Islet of Langerhans (tissue), 1 donor: ENCODE data around the gene EFEMP1.

Experiments
- FAIRE-seq: peaks from one replicate; lab custom pipeline; 2011; peaks lifted over from hg19 to GRCh38; lab: Jason Lieb, UNC

Gene EFEMP1

DNA sequence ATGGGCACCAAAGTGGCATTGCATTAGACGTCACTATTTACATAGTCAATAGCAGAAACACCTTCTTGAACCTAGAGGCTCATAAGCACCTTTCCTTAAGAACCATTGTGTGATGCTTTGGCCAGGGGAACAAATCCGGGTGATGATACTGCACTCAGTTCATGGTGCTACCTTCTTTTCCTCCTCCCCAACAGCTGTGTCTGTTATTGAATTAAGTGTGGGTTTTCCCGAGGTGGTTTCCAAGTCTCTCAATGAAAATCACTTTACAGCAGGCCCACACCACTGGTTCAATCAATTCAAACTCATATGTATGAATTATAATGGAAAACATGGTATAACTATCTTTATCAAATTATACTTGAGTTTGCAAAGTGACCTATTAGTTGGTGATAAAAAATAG lies 9.3 kb upstream of the EFEMP1 start:
- no peak for FAIRE-seq

DNA sequence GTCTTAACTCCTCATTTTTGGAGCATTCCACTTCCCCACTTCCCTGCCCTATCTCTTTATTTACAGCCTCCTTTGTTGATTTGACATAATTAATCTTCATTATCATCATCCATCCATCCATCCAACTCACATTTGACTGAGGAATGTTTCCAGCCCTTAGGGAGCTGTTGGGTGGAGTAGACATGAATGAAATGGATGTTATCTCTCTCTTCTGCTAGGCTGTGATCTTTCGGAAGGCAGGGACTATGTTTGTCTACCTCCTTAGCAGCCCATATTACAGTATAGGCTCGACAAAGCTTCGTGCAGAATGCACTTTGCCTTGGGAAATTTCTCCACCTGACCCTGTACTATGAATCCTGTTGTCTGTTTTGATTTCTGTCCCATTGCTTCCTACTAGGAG lies 7.7 kb upstream of the EFEMP1 start:
- no peak for FAIRE-seq

DNA sequence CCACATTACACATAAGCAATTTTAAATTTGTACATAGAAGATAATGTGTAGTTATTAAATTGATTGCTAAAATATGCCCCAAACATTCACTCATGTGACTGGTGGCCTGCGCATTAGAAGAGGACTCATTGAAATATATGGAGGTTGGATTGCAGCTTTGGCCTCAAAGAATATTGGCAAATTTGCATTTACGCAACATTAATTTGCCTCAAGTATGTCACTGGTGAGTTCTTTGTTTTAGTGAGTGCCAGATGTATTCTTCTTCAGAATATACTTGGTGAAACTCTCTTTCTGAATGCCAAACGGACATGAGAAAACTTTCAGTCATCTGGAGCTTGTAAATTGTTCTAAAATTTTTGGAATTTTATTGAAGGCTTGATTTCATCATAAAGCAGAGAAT lies 5.9 kb upstream of the EFEMP1 start:
- FAIRE-seq = no peak

DNA sequence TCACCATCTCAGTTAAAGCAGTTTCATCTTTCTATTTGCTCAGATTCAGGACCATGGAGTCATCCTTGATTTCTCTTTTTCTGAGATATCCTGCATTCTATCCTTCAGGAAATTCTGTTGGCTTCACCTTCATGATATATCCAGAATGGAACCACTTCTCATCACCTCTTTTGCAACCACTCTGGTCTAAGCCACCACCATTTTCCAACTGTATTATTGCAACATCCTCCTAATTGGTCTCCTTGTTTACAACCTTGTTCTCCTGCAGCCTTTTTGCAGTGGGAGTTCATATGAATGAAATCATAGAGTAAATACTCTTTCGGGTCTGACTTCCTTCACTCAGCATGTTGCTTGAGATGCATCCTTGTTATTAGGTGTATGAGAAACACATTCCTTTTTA lies 3.4 kb upstream of the EFEMP1 start:
- no peak for FAIRE-seq

DNA sequence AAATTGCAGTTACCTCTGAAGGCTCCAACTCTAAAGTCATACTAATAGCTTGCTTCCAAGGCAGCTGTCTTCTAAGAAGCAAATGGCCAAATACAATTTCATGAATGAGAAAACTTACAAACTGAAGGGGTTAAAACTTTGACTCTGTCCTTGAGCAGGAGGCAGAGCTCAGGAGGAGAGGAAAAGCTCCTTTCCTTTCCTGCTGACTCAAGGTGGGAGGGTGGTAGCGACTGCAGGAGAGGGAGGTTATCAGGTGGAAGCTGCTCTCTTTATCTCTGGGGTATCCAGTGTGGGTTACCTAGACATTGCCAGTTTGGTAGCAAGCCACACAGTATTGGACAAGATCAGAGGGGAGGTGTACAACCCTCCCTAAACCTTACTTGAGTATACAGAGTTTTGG lies 2.7 kb upstream of the EFEMP1 start:
- no peak for FAIRE-seq

DNA sequence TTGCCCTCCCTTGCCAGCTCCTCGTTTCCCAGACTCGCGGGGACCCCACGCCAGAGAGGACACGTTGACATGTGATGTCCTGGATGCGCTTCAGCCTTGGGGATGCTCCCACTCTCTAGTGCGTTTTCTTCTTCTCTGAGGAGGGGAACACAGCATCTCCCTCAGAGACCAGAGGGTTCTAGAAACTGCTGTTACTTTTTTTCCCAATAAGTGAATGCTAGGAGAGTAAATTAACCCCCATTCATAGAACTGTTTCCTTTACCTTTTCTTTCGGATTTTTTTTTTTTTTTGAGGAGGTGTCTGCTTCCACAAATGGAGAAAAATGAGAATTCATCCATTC lies 370 bp upstream of the EFEMP1 start:
- no peak for FAIRE-seq

DNA sequence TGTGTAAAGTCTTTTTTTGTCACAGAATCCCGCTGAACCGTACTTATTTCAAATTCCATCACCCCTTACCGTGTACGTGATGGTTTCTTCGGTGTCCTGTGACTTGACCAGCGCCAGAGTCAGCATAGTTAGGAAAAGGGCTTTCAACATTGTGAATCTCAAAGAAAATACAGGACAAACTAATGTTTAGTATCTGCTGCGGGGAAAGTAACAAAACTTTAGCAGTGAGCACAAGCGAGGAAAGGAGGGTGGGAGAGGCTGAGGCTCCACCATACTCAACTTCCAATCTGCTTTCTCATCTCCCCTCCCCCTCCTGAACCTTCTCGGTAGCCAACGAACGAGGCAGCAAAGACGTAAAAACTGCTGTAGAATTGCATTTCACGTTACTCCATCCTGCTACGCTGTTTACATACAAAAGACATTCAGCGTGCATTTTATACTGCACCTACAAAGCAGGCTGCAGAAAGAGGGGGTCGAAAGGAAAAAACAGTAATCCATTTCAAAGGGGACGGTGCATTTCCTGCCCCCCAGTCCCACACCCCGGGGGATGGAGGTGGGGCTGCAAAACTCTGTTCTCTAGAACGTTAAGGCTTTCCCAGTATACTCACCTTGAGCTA lies 1.2 kb downstream of the EFEMP1 start:
- FAIRE-seq = no peak

DNA sequence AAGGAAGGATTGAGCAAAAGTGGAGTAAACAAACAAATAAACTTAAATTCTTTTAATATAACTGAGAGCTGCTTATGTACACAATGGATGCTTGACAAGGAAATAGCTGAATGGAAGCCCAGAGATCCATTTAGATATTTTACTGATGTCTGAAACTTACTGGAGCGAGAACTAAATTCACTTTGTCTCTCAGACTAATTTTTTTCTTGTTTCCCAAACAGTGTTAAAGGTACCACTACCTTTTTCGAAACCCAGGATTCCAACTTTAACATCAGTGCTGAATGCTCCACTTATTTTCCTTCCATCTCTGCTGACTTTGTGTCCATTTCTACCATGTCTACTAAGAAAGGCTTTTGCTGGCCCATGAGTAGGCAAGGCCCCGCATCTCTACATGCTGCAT lies 4.0 kb downstream of the EFEMP1 start:
- no peak for FAIRE-seq

DNA sequence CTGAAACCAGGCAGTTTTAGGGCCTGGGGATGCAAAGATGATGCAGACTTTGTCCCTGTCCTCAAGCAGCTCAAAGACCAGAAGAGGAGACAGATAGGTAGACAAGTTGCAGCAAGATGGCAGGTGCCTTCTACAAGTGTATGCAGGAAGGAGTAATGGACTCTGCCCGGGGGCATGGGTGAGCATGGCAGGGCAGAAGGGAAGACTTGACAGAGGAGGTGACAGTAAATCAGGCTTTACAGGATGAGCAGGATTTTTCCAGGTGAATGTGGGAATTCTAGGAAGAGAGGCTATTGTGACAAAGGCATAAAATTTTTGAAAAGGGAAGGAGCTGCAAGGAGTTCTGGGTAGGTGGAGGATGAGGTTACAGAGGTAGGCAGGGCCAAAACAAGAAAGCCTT lies 4.7 kb downstream of the EFEMP1 start:
- FAIRE-seq = no peak

DNA sequence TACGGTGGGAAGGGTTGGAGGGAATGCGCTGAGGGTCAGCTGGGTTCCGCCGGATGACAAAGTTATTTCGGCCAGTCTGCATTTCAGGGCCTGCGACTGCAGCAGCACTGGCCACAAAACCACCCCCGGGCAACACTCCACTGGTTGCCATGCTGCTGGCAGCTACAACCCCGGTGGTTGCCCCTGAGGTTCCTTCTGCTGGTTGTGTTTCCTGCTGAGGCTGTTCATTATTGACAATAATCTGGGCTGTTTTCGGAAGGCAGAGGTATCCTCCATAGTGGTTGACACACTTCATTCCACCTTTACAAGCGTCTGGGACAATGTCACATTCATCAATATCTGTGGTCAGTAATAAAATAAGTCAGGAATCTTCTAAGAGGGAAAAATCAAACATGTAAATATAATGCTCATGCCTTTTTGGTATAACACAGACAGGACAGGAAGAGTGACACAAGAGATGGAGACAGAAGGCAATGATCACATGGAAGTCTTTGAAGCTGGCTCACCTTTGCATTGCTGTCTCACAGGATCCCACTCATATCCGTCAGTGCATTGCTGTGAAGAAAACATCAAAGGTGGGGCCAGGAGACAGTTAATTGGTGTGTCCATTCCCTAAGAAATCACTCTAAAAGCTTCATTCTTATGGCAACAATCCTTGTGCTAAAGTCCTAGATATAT lies 5.7 kb downstream of the EFEMP1 start:
- no peak for FAIRE-seq

DNA sequence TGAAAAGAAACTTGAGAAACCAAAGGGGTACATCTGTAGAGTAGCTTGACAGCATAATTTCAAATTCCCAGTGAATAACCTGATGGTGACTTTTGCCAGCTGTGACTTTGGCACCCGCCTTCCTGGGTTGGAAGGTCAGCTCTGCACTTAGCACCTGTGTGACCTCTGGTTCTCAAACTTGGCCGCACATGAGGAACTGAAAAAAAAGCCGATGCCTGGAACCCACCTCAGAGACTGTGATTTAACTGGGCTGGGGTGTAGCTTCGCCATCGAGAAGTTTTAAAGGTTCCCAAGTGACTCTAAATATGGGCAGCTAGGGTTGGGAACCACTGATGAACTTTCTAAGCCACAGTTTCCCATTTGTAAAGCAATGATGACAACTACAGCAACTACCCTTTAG lies 6.5 kb downstream of the EFEMP1 start:
- FAIRE-seq = no peak

DNA sequence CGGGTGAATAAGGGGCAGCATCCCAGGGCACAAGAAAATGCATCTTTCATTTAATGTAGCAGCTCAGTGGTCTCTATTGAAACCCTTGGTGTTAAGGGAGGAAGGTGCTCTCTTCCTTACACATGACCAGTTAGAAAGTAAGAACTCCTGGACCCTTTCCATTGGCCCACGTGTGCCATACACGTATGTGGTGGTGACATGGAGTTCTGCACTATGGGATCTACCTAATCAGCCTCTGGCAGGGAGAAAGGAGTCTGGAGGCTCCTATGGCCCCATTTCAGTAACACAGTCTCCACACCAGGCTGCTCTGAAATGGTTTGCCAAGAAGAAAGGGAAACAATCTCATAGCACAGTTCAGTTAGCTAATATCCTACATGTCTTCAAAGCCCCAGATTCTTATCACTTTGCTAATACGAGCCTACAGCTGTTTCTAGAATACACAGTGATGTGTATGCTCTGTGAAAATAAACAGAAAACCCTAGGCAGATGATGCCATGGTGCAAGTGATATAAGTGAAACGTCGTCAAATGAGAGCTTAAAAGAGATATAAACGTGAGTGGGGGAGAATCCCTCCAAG lies 7.0 kb downstream of the EFEMP1 start:
- FAIRE-seq = no peak

DNA sequence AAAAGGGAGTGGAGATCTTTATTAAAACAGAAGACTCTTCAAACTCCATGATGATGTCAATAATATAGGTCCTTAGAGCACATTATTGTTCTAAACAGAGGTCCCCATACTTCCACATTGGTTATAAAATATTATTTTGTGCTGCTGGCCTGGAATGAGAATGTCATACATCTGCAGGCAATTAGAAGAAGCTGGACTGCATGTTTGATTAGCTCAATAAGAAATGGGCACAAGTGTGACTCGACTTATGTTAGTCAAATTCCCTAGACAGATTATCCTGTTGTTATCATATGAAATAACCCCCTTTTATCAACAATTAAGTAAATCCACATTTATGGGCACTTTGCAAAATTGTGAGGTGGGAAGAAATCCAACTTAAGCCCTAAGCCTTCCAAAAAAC lies 8.8 kb downstream of the EFEMP1 start:
- FAIRE-seq = no peak

DNA sequence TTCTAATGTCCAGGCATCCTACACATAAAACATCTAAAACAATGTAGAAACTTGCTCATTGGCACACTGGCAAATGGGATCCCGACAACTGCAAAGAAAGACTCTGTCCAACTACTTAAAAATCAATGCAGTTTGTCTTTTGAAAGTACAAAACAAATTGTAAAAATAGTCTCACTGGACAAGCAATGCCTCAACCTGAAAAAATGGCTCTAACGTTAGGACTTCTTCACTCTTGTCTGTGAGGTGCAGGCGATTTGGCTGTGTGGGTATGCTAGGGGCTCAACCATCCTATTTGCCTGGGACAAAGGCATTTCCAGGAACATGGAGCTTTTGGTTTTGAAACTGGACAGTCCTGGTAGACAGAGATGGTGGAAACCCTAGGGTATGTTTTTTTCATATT lies 10.7 kb downstream of the EFEMP1 start:
- no peak for FAIRE-seq

DNA sequence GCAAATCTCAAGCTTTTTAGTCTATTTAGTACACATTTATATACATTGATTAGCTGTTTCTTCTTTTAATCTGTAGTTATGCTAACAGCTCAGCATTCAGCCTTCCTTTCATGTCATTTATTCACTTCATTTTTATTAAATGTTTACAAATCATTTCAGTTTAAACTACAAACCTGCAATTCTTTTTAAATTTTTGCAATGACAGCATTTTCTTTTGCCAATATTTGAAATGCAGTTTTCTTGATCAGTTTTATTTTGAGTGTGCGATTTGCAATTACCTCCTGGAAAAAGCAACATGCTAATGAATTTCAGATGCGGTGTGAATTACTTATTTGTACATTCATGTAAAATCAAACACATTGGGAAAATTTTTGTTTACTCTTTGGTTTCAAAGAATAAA lies 13.5 kb downstream of the EFEMP1 start:
- FAIRE-seq = no peak

DNA sequence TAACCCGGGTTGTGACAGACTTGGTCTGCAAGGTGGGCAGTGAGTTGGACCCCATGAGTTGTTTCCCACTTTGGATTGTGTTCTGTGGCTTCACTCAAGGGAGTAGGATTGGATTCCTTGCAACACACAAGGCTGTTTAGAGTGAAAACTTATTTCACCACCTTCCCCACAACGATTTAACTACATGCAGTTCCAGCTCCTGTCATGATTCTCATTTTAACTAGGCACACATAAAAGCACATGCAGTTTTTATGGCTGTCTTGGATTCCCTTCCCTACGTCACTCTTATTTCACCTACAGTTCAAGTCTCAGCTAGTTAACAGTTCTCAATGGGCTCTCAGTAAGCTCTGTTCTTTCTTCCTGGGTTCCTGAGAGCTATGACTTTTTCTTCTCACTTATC lies 15.9 kb downstream of the EFEMP1 start:
- no peak for FAIRE-seq

DNA sequence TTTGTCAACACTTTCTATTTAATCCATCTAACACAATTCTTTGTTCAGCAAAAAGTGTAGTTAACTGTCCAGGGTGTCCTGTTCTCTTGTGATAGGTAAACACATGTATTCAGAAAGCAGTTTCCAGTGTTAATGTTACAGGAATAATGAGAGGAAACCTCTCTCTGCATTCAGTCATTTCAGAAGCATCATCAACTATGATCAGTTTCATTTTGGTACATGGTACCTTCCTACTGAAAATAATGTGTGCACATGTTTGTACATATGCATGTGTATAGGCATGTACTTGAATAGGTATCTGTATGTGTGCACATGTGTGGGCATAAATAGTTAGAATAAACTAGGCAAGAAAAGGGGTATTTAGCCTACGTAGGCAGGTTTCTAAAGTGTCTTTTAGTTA lies 16.6 kb downstream of the EFEMP1 start:
- FAIRE-seq = no peak

DNA sequence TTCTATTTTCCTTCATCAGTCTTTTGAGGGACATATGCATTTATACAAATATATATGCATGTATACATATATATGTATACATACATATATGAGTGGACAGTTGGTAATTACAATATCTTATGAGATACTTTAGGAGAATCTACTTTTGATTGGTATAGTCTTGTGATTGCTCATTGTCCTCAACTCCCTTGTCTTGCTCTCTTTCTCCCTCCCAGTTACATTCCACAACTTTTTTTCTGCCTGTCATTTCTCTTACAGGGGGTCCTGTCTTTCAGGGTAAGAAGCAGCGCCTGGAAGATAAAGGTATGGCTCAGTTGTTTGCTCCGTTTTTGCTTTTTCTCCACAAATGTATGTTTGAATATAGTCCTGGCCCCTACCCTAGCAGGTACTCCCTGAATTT lies 19.9 kb downstream of the EFEMP1 start:
- no peak for FAIRE-seq

DNA sequence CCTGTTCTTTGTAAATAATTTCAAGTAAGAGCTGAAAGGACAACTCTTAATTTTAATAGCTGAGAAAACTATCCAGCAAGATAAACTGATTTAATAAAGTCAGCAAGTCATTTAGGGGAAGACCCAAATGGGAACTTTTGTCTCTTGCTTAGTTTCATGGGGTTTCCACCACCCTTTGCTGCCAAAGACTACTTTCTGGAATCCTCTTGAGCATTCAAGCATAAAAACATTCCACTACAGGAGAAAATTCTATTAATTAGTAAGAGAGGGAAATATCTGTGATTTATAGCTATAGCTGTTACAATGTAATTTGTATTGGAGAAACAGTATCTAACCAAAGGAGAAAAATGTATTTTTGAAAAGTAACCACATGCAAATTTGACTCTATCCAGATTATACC lies 20.6 kb downstream of the EFEMP1 start:
- FAIRE-seq = no peak

DNA sequence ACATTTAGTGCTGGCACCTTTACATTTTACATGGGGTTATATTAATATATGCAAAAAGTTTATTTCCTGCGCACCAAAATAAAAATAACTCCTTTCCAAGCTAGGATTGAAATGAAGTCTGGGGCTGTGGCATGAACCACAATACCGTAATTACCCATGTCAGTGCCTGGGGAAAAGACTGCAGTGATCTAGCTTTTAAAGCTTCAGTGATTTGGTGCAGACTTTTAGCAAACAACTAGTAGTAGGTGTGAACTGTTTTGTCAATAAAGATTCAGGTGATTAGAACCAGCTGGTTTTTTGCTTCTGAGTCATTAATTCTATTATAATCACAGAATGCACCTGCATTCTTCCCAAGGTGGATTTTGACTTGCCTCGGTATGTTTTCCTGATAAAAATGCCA lies 21.2 kb downstream of the EFEMP1 start:
- FAIRE-seq = no peak

DNA sequence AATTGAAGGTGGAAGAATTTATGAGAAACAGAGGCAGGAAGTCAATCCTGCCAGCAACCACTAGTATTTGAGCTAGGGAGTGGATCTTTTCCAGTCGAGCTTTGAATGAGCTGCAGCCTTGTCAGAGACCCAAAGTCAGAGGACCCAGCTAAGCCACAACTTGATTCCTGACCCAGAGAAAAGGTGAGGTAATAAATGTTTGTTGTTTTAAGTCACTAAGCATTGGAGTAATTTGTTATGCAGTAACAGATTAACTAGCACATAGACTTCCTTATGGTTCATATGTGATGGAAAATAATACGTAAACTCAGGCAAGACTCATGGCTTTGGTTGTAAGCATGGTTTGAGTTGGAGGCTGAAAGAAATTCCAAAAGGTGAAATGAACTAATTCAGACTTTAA lies 21.6 kb downstream of the EFEMP1 start:
- FAIRE-seq = no peak

DNA sequence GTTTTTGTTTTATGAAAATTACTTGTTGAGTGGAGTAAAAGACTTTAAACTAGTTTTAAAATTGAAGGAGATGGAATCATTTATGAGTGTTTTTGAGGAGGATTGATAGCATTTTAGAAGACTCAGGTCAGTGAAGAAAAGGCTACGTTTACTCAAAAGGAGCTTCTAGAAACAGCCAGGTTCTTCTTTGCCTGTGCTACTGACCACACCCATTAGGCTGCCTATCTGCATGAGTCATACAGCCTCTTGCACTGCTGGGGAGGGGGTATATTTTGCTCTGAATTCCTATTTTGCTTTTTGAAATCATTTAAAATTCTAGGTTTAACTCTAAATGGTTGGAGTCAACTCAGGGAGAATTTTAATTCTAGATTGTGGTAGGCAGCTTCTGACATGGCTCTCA lies 22.3 kb downstream of the EFEMP1 start:
- no peak for FAIRE-seq

DNA sequence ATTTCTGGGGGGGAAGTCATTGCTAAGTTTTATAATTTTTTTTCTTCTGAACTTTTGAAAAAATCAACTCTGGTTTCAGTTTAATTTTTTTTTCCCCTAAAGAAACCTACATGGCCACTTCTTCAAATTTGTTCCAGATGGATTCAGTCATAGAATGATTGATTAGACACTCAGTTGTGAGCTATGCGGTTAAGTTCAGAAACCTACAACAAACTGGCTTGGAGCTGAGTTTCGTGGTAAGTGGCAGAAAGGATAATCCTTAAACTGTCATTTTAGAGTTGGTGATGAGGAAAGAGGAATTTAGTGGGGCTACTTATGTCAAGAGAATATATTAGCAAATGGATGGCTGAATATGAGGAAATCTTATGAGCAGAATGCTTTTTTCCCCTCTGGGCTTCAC lies 23.7 kb downstream of the EFEMP1 start:
- no peak for FAIRE-seq

DNA sequence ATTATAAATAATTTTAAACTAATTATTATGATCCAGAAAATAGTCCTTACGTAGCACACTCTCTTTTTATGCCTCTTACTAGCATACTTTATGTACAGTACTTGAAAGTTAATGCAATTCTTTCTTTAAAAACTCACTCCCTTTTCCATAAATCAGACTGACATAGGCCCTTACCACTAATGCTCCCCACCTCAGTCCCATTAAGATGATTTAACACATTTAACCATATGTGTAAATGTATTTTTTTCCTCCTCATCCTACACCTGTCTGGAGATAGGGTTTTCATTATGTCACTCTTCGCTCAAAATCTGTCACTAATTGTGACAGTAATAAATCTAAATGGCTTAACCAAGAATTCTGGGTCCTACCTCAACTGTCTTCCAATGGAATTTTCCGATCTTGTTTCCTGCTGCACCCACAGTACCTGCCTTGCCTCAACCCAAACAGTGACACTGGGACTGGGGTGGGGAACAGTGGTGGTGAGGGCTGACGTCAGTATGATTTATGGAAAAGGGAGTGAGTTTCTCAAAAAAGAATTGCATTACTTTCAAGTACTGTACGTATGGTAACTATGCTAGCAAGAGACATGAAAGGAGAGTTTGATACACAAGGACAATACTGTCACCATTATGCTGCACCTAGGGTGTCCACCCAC lies 25.1 kb downstream of the EFEMP1 start:
- FAIRE-seq = no peak
